HUDEP-2 (cell line): Measurements from ENCODE around the gene TMPRSS15.

Source experiments
- DNase-seq, 76 experiments: peaks; one replicate each; lab custom pipeline; 2025; ENCODE audit not compliant: unreplicated experiment in 76 of 76; lab: John Stamatoyannopoulos, UW

TMPRSS15 gene

DNA sequence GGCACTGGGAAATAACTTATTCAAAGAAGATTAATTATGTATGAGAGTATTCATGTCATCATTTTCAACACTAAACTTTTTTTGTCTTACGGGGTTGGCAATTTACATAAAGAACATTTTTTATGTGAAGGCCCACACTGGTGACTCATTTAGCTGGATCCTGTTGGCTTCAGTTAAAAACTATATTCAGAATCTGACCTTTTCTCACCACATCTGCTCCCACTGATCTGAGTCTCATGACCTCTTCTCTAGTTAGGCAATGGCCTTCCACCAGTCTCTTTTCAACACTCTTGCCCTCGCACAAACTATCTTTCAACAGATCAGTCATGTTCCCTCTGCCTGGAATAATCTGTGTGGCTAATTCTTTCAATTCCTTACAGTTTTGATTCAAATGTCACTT, 53.4 kb downstream of the TMPRSS15 start:
- no peak for DNase-seq

DNA sequence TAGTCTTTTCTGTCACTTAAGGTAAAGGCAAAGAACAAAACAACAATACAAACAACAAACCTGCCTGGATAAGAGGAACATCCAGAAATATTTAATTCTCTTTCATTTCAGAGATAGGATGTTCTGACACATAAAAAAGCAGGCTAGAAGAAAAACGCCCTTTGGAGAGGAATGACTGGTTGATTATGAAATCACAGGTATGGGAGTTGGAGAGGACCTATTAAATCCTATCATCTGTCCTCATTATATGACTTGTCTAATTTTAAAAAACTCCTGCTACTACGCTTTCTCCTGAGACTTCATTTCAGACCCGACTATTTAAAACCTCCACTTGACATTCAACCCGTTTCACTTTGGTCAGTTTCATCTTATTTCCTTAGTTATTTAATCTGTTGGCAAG, 54.1 kb downstream of the TMPRSS15 start:
- no peak for DNase-seq

DNA sequence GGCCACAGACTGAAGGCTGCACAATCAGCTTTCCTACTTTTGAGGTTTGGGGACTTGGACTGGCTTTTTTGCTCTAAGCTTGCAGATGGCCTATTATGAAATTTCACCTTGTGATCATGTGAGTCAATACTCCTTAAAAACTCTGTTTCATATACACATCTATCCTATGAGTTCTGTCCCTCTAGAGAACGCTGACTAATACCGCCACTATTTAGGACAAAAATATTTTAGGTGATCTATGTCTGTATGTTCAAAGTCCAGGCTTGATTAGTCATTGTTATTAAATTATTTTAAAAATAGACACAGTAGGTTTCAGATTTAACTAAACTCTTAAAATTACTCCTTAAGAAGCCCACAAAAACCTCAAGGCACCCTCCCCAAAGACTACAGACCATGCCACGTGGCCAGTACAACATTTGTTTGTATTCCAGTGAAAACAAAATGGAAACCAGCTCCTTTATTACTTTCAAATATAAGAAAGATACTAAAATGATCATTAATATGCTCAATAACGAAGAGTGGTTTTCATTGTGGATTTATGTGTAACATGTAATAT, 63.1 kb downstream of the TMPRSS15 start:
- DNase-seq: no peak

DNA sequence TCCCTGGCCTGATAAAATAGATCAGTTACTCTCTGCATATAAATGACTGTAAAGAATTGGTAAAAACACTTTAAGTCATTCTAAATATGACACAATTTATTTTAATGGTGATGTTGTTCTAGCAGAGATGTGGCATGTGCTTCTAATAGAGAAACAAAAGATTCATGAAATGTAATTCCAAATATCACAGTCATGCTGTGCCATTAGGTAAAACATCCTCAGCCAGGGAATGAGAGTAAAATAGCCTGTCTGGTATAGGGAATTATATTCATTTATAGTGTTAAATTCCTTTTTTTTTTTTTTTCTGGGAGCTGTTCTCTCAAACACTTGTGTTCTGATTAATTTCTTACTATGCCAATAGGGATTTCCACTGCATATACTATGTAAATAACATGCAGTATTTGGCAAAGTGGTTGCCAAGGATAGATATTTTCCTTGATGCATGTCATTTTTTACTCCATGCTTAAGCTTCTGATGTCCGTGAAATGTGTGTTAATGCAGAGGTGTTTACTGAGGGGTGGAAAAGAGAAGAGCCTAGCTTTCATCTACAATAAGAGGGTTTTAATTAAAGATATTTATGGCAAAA, 67.8 kb downstream of the TMPRSS15 start:
- no peak for DNase-seq

DNA sequence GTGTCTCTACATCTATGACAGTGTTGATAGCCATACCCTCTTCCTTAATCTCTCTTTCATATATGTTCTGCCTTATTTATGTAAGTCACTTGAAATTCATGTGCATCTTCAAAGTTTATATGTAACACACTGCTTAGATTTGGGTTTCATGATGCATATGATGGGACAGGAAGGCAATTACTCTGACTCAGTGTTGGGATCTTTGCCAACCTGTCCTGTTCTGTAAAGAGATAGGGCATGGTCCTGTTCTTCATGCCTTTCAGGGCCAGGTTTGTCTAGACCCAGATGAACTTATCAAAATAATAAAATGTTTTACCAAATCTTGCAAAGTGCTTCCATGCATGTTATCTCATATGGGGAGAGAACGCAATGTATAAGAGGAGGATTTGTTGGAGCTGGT, 69.5 kb downstream of the TMPRSS15 start:
- no peak for DNase-seq

DNA sequence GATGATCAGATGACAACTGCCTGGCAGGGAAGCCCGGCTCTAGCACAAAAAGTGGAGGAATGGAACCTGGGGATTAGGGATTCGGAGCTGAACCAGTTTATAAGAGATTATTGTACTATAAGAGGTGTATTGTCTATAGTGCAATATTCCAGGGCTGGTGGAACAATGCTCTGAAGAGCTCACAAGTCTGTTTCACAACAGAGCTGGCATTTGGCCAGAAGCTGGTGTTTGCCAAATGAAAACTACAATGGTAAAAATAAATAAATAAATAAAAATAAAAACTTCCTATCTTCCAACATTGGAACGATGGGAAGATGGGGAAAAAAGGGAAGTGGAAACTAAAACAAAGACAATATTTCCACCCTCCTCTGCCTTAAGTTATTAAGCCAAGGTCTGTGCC, 85.4 kb downstream of the TMPRSS15 start:
- DNase-seq: no peak

DNA sequence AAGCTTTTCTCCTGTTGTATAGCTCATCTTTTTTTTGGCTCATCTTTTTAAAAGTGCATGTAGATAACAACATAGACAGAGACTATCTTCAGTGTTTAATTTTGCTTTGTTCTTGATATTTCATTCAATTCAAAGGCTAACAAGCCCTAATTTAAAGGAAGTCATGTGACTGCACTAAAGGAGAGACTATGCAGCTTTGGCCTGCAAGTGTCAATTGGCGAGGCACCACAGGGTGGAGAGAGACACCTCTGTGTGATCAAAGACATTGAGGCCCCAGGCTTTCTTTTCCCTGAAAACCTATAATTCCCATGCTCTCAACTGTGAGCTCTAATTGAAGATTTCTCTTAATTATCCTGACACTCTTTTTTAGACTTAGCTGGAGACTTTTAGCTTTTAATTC, 105.4 kb downstream of the TMPRSS15 start:
- no peak for DNase-seq

DNA sequence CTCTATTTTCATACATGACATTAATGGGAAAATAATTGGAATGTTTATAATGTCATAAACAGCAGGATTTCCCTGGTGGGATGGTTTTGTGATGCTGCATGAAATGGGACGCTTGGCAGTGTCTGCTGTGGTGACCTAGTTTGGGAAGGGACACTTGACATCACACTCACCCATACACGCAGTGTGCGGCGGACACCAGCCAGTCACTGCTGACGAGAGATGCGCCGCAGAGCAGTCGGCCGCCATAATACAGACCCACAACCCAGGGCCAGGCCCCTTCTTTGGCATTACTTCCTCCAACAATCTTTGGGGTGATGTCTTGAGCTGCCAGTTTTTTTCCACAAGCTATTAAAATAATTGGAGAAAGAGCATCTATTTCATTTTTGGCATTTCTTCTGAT, 109.5 kb downstream of the TMPRSS15 start:
- DNase-seq: no peak

DNA sequence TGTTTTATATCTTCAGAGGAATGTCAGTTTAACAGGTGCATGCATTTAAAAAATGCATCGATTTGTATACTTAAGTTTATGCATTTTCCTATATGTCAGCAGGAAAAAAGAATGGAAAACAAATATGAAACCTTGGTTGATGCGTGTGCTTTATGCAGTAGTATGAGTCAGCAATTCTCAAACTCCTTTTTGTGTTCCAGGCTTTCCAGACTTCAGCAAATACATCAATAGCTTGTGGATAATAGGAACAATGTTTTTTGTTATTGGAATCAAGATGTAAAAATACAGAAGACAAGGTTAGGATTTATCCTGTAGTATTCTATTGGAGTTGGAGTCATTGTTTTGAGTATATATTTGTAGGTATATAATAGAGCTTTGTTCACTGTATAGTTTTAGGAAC, 113.7 kb downstream of the TMPRSS15 start:
- no peak for DNase-seq

DNA sequence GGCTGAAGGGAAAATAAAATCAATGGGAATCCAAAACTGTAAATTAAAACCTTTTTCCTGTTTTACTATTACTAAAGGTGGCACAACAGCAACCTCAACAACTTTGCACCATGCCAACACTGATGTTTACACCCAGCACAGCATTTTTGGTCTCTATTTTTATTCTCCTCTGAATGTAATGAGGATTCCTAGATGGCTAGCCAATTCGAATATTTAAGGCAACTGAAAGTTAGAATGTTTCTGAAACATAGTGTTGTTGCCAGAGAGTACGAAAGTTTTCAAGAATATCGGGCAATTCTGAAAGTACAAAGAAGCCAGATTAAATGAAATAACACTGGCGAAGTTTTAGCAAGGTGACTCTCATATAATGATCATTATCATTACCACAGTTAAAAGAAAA, 118.2 kb downstream of the TMPRSS15 start:
- no peak for DNase-seq

DNA sequence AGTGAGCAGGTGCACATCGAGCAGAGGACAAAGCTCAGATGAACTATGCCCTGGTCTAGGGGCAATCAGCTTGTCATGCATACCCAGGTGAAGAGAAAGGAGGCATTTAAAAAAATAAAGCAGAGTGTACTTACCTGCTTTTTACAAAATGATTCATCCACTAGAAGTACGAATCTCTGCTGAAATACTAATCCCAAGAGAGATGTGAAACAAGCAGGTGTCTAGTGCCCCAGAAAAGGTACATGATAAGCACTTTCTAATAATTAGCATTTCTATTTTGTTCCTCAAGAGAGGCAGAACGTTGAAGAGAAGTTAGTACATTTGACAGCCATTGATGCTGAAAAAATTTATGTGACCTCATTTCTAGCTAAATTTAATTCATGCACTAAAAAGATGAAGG, 127.8 kb downstream of the TMPRSS15 start:
- DNase-seq: no peak

DNA sequence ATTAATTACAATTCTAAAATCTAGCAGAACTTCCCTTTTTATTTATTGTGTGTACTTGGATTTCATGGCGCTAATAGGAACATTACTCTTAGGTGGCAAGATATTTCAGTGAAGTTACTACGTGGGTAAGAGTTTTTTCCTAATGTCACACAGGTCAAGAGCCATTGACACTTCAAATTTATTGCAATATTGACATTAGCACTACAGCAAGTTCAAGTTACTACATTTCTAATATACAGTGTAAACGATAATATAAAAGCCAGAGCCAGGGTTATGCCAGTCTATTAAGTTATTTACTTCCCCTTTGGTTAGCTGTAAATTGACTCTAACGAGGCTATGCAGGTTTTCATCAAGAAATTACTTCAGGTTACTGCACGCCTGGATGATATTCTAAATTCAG, 129.2 kb downstream of the TMPRSS15 start:
- no peak for DNase-seq

DNA sequence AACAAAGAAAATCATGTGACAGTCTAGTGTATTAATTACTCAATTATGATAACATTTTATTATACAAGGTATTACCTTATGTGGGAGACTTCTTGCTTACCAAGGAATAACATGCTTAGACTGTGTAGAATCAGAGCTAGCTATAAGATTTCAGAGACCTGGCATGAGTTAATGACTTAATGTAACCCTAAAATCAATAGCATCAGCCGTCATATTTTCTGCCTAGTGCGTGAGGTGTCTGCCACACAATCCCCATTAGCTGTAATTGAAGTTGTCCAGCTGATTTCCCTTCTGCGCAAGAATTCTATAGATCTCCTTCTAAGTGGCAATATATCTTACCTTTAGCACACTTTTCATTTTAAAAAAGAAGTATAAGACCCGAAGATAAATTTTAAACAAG, 130.2 kb downstream of the TMPRSS15 start:
- no peak for DNase-seq

DNA sequence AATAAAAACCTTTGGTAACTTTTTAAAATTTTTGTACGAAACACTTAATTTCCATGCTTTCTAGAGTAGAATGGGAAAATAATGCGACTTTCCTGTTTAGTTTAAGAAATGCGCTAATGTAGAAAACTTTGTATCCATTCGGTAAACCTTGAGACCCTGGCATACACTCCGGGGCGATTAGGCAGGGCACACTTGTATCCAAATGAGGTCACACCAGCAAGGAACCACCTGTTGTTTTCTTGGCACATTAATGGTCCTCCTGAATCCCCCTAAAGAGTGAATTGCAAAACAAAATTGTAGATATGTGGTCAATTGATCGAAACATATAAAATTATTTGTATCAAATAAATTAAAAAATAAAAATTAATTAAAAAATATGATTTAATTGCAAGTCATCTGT, 133.7 kb downstream of the TMPRSS15 start:
- DNase-seq: no peak

DNA sequence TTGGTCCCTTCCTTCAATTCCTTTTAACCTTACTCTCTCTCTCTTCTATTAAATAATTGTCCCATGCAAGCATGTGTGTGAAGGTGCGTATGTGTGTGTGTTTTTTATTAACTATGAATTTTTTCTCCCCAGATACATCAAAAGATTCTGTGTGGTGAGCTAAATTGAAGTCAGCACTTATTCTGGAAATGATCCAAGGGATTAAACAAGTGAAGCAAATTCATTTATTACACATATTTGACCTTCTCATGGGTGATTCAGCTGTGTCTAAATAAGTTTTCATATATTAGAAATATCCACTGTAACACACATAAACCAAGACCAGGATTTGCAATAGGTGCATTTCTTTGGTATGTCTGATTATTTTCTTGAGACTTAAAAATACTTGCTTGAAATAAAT, 134.7 kb downstream of the TMPRSS15 start:
- DNase-seq: no peak

DNA sequence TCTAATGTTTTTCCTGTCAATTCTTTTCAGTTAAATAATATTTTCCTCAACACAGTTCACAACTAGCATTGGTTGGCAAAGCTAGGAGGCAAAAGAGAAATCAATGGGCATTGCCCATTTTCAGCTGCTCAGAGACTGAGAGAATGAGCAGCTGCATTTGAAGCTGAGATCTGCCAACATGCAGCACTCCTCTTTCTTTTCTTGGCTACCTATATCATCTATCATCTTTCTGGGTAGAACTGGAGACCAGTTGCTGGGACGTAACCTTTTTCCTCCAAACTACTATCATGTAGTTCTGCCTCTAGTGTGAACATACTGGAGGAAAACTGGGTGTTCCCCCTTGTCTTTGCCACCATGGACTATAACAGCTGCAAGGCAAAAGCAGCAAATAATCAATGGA, 136.1 kb downstream of the TMPRSS15 start:
- no peak for DNase-seq

DNA sequence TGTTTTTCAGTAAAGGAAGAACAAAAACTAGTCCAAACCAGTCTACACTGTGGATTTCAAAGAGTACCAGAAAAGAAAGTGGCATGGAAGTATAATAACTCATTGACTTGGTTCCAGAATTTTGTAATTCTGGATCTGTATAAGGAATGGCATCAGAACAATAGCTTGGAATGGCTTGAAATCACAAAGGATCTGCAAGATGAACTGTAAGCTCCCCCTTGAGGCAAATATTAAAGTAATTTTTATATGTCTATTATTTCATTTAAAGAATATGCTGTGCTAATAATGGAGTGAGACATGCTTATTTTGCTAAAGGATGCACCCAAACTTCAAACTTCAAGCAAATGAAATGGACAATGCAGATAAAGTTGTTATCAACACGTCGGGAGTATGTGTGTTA, 137.6 kb downstream of the TMPRSS15 start:
- no peak for DNase-seq

DNA sequence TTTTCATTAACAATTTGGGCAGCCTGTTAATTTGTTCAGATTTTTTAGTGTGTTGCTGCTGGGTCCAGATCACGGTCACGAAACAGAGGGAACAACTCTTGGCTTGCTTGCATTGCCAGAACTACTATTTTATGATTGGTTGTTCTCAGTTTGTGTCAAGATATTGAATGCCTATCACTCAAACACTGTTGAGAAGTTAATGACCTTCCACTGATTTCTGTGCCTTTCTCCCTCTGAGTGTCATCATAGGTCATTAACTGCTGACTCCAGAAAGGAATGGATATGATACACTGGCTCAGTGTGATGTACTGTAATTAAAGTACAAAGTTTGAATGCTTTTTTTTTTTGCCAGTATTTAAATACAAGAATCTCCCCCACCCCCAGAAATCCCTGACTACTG, 149.8 kb downstream of the TMPRSS15 start:
- no peak for DNase-seq

DNA sequence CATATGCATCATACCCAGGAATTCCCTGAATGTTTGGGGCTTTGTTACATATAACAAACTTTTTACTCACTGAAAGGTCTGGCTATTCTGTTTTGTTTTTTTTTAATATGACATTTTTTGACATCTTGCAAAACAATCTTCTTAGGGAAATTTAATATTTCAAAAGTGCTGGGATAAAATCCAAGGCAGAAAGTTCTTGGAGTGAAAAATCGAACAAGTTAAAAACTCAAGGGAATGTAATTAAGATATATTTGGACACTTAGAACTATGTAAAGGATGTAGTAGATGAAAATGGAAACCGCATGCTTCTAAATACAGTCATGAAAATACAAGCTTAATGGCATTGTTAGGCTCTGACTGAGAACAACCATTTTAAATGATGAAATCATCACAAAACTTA, 150.4 kb downstream of the TMPRSS15 start:
- DNase-seq: no peak

DNA sequence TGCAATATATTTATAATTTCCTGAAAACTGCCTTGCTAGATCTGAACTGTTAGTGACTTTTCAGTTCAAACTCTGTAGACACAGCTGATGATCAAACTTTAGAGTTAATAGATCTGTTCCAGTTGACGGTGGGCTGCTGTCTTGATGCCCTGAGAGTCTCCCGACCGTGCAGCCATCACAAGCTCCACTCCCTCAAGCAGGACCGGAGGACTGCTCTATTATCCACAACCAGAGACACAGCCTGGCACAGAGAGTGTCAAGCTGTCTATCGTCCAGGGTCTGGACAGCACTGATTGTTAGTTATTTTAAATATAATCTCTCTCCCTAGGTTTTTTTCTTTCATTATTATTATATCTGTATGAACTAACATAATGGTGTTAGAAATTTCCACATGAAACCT, 150.9 kb downstream of the TMPRSS15 start:
- no peak for DNase-seq

DNA sequence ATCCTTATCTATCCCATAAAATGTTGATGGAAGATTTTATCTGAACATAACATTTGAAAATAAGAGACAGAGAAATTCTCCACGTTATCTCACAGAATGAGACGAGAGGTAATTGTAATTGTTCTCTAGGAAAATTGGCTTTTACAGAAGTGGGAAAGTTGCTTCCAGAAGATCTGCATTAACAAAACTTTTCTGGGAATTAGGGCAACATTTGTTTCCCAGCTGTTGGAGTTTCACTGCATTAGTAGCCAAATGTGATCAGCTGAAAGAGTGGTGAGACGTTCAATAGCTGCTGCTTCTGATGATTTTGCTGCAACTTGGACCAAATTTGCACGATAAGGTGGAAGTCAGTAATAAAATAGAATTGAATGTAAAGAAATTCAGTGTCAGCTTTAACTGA, 151.3 kb downstream of the TMPRSS15 start:
- DNase-seq: no peak

DNA sequence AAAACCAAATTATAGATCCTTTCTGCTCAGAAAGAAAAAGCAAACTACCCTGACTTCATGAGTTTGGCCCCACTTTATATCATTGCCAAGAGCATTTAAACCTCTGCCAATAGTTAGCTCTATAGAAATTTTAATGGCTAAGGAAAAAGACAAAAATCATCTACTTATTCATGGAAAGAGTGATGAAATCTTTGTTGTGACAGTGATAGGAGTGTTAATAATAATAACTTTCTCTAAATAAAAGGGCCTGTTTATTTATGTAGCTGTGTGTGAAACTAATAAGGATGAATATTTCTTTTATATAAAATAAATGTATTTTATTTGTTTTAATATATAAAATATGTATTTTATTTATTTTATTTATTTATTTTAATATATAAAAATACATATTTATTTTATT, 152.5 kb downstream of the TMPRSS15 start:
- no peak for DNase-seq

DNA sequence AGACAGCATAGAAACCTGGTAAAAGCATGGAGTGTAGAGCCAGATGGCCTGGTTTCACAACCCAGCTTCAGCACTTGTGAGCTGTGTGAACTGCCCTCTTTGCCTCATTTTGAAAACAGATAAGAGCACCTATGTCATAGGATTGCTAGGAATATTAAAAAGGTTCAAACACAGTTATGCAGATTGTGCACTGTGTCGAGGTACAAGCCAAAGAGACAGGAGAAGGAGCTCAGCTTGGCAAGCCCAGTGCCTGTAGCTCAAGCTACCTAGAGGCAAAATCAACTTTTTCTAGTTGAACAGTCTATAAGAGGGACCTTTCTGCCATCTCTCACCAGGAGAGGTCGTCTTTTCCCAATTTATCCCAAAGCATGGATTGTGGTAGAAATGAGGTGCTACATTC, 153.9 kb downstream of the TMPRSS15 start:
- DNase-seq: peak in 2 of 76 experiments; percentile 7 to 10
